ENCODE results near the gene CTSS. TPM values are rescaled to one million over a fixed set of nuclear protein-coding genes. Genes with fewer than 3 reads are reported as not detected.

The CTSS gene
- total RNA-seq (ENCODE audit: low replicate concordance), result 5.0 and 7.0 TPM in 2 replicates

GRCh38 chr1:150765296-150765976, at the start of gene CTSS:
Gene CTSS, minus strand, starts transcription at chr1:150765778. Its CDS starts 1,015 bp downstream, at chr1:150764763.

GRCh38 chr1:150808121-150808520, 42.5 kb upstream of the CTSS start, which contains the start of gene CTSK:
Gene CTSK, minus strand, starts transcription at chr1:150808260. Its CDS starts 1,455 bp downstream, at chr1:150806805.

GRCh38 chr1:150720703-150721102, 44.9 kb downstream of the CTSS start, which contains the start of gene HORMAD1:
Gene HORMAD1, minus strand, starts transcription at chr1:150720895. Its CDS starts 1,390 bp downstream, at chr1:150719505.

GRCh38 chr1:150696995-150697927, 68.3 kb downstream of the CTSS start, which contains the start of gene GOLPH3L:
Gene GOLPH3L, minus strand, starts transcription at chr1:150697154. Its CDS starts 2,316 bp downstream, at chr1:150694838.

Other genes starting within 250 kb of the CTSS start
- gene ADAMTSL4, start 216.4 kb downstream of the CTSS start, total RNA-seq (ENCODE audit: low replicate concordance), result 1.4 and 3.4 TPM in 2 replicates
- gene MCL1, start 186.2 kb downstream of the CTSS start, total RNA-seq (ENCODE audit: low replicate concordance), result 217 TPM in 2 replicates
- 26.9 and 66.2 TPM in 2 replicates for gene ENSA, start 136.2 kb downstream of the CTSS start, total RNA-seq (ENCODE audit: low replicate concordance)
- 7.1 and 8.2 TPM in 2 replicates for gene GOLPH3L, start 68.6 kb downstream of the CTSS start, total RNA-seq (ENCODE audit: low replicate concordance)
- gene HORMAD1, start 44.9 kb downstream of the CTSS start, total RNA-seq (ENCODE audit: low replicate concordance), result not detected in 2 replicates
- gene CTSK, start 42.5 kb upstream of the CTSS start, total RNA-seq (ENCODE audit: low replicate concordance), result 38.4 and 981 TPM in 2 replicates
- 21.1 and 44.9 TPM in 2 replicates for gene ARNT, start 110.8 kb upstream of the CTSS start, total RNA-seq (ENCODE audit: low replicate concordance)
- not detected in 2 replicates for gene CTXND2, start 121.4 kb upstream of the CTSS start, total RNA-seq (ENCODE audit: low replicate concordance)
- 27.1 and 36.5 TPM in 2 replicates for gene SETDB1, start 160.6 kb upstream of the CTSS start, total RNA-seq (ENCODE audit: low replicate concordance)
- gene CERS2, start 209.1 kb upstream of the CTSS start, total RNA-seq (ENCODE audit: low replicate concordance), result 81.2 and 81.8 TPM in 2 replicates
- 0.08 and 0.23 TPM in 2 replicates for gene ANXA9, start 216.5 kb upstream of the CTSS start, total RNA-seq (ENCODE audit: low replicate concordance)
- gene MINDY1, start 241.1 kb upstream of the CTSS start, total RNA-seq (ENCODE audit: low replicate concordance), result 7.1 and 11.0 TPM in 2 replicates
- gene PRUNE1, start 242.7 kb upstream of the CTSS start, total RNA-seq (ENCODE audit: low replicate concordance), result 5.1 and 8.3 TPM in 2 replicates

All from smooth muscle cell of the coronary artery (primary cell).